GM11168 (cell line): ENCODE results near the gene AQP7.
"Not testable (repeated sequence)": the region's sequence is repeated elsewhere in the genome, so short reads cannot be mapped to it uniquely, and the experiment has no call there.

Source experiments
- in situ Hi-C: fragments of 300-500 bp; cut with MboI; formaldehyde crosslinking; loops from one replicate; pipeline ENCODE4 v1.12.0; 2022; ENCODE audit warnings: low sequenced_read_pairs; ENCODE audit not compliant: unreplicated experiment

Gene AQP7

GRCh38 chr9:33402371-33402770 lies at the start of gene AQP7:
Gene AQP7 (minus strand): TSS chr9:33402568. CDS start chr9:33401262, 1,306 bp downstream.
- in situ Hi-C loops, result not testable (repeated sequence)

DNA sequence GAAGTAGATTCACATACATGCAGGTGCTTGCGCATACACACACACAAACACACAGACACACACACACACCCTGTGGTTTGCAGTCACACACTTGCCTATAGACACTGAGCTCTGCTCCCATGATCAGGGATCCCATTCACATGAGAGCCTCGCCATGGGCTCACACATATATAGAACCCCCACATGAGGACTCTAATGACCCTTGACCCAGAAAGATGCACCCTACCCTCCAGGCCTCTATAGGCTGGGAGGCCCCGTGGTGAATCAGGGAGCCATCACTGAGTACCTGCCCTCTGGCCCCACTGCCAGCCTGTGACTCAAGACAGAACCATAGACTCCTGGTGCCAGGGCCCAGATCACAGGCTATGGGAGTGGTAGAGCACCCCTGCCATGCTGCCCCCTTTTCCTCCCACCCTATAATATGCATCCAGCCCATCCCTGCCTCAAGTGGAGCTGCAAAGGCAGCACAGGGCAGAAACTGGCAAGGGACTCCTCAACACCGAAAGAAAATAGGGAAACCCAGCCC lies 48.3 kb upstream of the AQP7 start:
- in situ Hi-C loops, result no loop called here

DNA sequence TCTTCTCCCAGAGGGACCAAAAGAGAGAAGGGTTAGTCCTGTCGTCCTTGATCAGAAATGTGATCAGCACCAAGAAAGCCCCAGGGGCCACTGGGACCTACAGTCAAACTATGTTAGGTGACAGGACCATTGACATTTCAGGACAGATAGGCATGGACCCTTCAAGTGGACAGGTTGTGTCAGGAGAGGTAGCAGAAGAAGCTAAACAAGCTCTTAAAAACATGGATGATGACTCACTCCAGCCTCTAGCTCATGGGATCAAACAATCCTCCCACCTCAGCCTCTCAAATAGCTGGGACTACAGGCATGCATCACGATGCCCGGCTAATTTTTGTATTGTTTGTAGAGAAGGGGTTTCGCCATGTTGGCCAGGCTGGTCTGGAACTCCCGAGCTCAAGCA lies 47.3 kb upstream of the AQP7 start:
- in situ Hi-C loops, result no loop called here

DNA sequence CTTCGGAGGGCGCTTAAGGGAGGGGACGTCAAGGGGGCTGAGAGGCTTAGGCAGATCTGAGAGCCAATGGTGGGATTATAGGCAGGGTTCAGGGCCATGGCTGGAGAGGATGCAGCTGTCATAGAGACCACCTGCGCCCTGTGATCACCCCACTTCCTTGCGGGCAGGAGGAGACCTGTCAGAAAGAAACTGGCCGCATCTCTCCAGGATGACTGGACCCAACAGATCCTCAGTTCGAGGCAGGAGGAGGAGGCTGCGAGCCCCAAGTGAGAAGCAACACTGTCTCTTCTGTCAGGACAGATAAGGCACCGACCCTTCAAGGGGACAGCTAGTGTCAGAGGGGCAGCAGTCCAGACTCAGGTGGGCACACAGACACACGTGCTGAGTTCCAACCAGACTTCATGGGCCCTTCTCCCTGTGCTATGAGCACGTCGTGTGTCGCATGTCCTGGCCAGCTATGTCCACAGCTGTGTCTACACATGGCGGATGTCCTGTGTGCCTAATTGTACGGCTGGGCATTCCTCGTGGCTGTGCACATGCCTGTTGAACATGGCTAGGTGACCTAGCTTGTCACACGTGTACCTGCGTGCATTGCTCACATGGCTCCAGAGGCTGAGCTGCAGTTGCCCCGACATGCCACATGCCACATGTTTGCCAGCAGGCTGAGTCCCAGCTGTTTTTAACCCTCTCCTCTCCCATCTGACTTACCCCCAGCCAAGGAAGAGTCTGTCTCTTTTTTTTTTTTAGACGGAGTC lies 45.6 kb upstream of the AQP7 start:
- in situ Hi-C loops, result no loop called here

- in situ Hi-C loops, result no loop called here
These were observed 44.8 kb upstream of the AQP7 start, which contains the start of gene AQP3 for GRCh38 chr9:33446946-33447798. Gene AQP3 (minus strand): TSS chr9:33447593. CDS start chr9:33447530, 63 bp downstream.

DNA sequence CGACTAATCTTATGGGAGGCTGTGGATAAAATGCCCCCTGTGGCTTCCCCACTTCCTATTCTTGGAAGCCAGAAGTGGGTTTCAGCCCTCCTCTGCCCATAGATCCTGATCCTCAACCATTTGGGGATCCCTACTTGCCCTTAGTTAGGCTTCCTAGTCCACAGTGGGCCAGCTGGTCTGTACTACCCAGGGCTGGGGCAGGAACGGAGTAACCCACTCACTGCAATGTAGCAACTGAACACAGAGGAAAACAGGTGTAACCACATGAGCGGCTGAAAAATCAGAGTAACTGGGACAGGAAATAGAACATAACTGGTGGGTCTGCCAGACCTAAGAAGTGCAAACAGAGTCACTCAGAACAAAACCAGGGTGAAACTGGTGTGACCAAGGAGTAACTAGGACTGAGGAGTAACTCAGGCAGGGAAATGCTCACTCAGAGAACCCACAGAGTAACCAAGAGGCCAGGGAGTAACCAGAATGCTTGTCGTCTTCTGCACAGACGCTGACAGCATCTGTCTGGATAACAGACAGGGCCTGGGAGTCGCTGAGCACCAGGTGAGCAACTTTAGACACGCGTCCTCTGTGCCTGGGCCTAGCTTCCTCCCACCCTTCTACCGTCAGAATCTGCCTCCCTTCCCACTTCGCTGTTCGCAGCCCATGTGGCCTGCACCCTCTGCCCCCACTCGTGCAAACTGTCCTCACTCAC lies 44.0 kb upstream of the AQP7 start:
- in situ Hi-C loops, result no loop called here

DNA sequence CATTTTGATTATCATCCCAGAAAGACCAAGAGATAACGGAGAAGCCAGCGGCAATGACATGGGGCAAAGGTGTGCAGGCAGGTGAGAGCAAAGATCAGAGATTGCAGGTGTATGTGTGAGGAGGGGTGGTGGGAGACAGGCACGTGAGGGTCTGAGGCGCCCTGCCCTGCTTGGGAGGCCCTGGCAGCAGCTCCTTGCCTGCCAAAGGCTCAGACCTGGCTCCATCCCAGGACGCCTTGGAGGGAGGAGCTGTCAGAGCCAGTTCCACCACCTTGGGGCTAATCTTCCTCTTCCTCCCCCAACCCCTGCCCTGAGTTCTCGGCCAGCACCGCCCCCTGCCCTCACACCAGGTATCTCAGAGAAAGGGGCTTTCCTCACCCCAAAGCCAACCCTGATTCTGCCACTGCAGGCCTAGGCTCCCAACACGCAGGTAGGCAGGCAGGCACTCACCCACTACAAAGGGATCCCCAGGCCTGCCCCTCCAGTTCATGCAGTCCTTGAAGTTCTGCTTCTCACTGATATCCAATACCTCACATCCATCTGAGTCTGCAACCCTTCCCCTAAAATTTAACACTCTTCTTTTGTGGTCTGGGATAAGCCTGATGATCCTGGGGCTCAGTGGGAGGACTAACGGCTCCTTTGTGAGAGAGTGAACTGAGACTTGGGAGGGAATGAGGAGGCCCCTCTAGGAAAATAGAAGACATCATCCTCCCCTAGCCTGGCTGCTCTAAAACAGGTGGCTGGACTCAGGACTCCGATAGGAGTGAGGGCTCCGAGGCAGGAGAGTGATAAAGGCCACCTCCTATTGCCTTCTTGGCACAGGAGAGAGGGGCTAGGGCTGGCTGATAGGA lies 43.2 kb upstream of the AQP7 start:
- in situ Hi-C loops, result no loop called here

- in situ Hi-C loops, result no loop called here
These were observed 41.2 kb upstream of the AQP7 start for GRCh38 chr9:33443464-33444154.

DNA sequence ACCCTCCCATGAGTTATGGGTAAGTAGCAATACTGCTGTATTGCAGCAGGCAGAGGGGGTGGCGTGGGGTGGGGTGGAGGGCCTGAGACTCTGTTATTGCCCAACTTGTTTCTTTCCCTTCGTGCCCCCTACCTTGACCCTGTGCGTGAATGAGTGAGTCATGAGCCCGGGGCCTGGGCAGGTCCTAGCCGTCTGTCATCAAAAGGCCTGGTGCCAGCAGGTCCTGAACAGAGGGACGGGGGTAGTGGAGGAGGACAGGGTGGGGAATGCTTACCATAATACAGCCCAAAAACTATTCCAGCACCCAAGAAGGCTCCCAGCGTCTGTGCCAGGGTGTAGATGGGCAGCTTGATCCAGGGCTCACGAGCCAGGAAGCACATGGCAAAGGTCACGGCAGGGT lies 40.7 kb upstream of the AQP7 start:
- in situ Hi-C loops, result no loop called here

GRCh38 chr9:33442125-33442524 lies 39.8 kb upstream of the AQP7 start:
- in situ Hi-C loops, result no loop called here

DNA sequence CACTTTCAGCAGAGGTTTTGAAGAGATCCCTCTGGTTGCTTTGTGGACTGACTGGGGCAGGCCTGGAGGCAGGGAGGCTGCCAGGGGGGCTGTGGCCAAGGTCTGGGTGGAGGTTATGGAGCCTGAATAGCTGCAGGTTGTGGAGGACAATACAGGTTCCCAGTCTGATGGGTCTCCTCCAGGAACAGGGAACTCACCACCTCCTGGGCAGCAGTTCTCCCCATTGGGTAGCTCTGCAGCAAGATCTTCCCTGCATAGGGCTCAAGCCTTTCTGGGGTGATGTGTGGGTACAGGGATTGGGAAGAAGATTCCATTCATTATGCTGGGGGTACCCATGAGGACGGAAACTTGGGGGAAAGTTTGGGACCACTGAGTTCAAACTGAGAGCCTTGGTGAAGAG lies 38.2 kb upstream of the AQP7 start:
- in situ Hi-C loops, result no loop called here

DNA sequence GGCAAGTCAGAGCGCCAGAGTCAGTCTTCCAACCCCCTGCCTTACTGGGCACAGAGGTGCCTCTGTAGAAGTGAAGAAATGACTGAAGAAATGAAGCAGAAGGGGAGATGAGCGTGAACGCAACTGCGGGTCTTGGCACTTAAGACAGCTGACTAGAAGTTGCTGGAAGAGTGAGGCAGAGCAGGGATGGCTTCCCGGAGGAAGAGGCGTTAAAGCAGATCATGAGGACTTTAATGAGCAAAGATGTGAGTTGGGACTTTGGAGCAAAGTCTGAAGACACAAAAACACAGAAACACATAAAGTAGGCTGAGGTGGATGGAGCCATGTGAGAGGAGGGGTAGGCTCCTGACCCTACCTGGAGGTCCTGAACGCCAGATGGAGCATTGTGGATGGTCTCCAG lies 37.8 kb upstream of the AQP7 start:
- in situ Hi-C loops, result no loop called here

DNA sequence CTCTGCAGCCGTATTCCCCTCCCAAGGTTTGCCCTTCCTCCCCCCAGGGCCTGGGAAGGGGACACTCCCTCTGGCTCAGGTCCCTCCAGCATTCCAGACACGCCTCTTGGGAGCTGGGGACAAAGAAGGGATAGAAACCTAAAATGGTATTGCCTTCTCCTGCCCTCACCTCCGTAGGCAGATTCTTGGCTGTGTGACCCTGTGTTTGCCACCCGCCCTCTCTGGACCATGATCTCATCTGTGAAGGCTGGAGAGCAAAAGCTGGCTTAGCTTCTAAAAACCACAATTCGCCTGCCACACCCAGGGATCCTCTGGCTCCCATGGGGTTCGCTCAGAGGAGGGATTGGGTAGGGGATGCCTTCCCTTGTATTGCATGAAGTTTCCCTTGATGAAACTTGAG lies 37.4 kb upstream of the AQP7 start:
- in situ Hi-C loops, result no loop called here

- in situ Hi-C loops, result no loop called here
These were observed 36.7 kb upstream of the AQP7 start for GRCh38 chr9:33438926-33439680.

- in situ Hi-C loops, result no loop called here
These were observed 35.5 kb upstream of the AQP7 start for GRCh38 chr9:33437898-33438297.

DNA sequence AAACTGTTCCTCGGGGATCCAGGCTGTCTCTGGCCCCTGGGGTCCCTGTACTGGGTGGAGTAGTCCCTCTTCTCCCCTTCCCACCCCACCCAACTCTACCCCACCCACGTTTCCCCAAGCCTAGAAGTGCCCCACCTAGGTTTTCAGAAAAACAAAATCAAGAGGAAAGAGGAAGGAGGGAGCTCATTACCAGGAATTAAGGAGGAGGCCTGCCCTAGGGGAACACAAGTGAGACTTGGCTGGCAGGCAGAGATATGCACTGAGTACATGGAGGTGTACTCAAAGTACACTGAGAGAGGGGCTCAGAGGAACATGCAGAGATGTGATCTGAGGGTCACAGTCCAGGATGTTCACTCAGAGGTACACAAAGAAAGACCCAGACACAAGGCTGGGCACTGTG lies 34.8 kb upstream of the AQP7 start:
- in situ Hi-C loops, result no loop called here

DNA sequence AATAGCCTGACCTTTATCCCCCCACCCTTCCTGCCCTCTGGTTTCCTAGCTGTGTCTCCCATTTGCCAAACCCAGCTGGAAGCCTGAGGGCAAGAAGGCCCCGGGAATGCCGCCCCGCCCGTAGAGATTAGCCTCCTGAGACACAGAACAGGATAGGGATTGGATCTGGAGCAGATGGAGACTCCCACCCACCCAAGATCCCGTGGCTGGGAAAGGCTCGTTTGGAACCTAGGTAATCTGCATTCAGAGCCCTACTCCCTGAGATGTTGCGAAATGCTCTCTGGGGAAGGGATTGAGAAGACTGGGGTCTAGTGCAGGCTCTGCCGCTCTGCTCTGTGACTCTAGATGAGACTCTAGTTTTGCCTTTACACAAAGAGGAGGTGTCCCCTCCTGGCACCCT lies 34.1 kb upstream of the AQP7 start:
- in situ Hi-C loops, result no loop called here

DNA sequence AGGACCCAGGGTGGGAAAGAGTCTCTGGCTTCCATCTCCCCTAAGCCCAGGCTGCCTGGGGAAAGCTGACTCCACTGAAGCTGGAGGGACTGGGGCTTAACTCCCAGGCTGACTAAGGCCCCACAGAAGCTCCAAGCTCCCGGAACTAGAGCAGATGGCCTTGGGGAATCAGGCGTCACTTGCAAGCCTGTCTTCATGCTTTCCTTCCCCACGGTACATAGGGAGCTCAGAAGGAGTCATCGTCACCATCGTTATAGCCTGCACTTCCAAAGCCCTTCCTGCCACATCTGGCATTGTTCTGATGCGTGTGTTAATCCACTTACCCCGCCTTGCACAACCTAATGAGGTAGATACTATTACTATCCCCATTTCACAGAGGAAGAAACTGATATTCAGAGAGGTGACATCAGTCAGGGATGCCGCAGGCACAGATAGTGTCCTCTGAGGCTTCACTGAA lies 33.5 kb upstream of the AQP7 start:
- in situ Hi-C loops, result no loop called here
